ENCODE results near the gene IFITM2.
"Not testable (repeated sequence)": the region's sequence is repeated elsewhere in the genome, so short reads cannot be mapped to it uniquely, and the experiment has no call there.

GRCh38 chr11:328516-329100 lies 21.0 kb downstream of the IFITM2 start:
- TF ChIP-seq CTCF (IDR thresholded peaks at IDR 0.05); EZH2 (IDR thresholded peaks at IDR 0.05; ENCODE audit: borderline replicate concordance, insufficient read depth, low read depth, low read length, poor library complexity, severe bottlenecking): not testable (repeated sequence)

Measured in B cell (primary cell).